Measurements from ENCODE around the gene UQCC2. TPM values are rescaled to one million over a fixed set of nuclear protein-coding genes. Genes with fewer than 3 reads are reported as not detected.
A peak's percentile ranks its signal among the peaks of the same experiment; 100 is the strongest.

The UQCC2 gene
- total RNA-seq, 1 experiment from 2014 or later = 46.1 TPM

GRCh38 chr6:33676416-33677142, 34.9 kb downstream of the UQCC2 start:
- DNase-seq (ENCODE audit: low spot score) = no peak

- no peak for DNase-seq (ENCODE audit: low spot score)
Measured at GRCh38 chr6:33675968-33676367, 35.5 kb downstream of the UQCC2 start.

- no peak for DNase-seq (ENCODE audit: low spot score)
Measured at GRCh38 chr6:33673851-33674250, 37.6 kb downstream of the UQCC2 start.

- peak; percentile 97 for DNase-seq (ENCODE audit: low spot score)
Measured at GRCh38 chr6:33672808-33673207, 38.7 kb downstream of the UQCC2 start.

GRCh38 chr6:33671744-33672072, 39.8 kb downstream of the UQCC2 start:
- DNase-seq (ENCODE audit: low spot score) = no peak

GRCh38 chr6:33670971-33671743, 40.3 kb downstream of the UQCC2 start:
- peak; percentile 48 for DNase-seq (ENCODE audit: low spot score)

- no peak for DNase-seq (ENCODE audit: low spot score)
Measured at GRCh38 chr6:33670086-33670660, 41.3 kb downstream of the UQCC2 start.

GRCh38 chr6:33668914-33669313, 42.6 kb downstream of the UQCC2 start:
- DNase-seq (ENCODE audit: low spot score) = peak; percentile 93

GRCh38 chr6:33668328-33668727, 43.2 kb downstream of the UQCC2 start:
- no peak for DNase-seq (ENCODE audit: low spot score)

- DNase-seq (ENCODE audit: low spot score) = no peak
Measured at GRCh38 chr6:33667776-33668175, 43.7 kb downstream of the UQCC2 start.

- DNase-seq (ENCODE audit: low spot score) = no peak
Measured at GRCh38 chr6:33667072-33667471, 44.4 kb downstream of the UQCC2 start.

GRCh38 chr6:33665957-33666356, 45.5 kb downstream of the UQCC2 start:
- no peak for DNase-seq (ENCODE audit: low spot score)

GRCh38 chr6:33664506-33665057, 46.9 kb downstream of the UQCC2 start:
- DNase-seq (ENCODE audit: low spot score) = no peak

GRCh38 chr6:33663727-33664449, 47.6 kb downstream of the UQCC2 start:
- no peak for DNase-seq (ENCODE audit: low spot score)

GRCh38 chr6:33663028-33663427, 48.5 kb downstream of the UQCC2 start:
- DNase-seq (ENCODE audit: low spot score) = no peak

- no peak for DNase-seq (ENCODE audit: low spot score)
Measured at GRCh38 chr6:33662318-33662717, 49.2 kb downstream of the UQCC2 start.

GRCh38 chr6:33661106-33661838, 50.2 kb downstream of the UQCC2 start:
- DNase-seq (ENCODE audit: low spot score) = no peak

GRCh38 chr6:33659986-33660385, 51.5 kb downstream of the UQCC2 start:
- DNase-seq (ENCODE audit: low spot score) = no peak

- no peak for DNase-seq (ENCODE audit: low spot score)
Measured at GRCh38 chr6:33658982-33659689, 52.4 kb downstream of the UQCC2 start.

- no peak for DNase-seq (ENCODE audit: low spot score)
Measured at GRCh38 chr6:33656844-33657243, 54.7 kb downstream of the UQCC2 start.
